Astrocyte of the cerebellum (primary cell): Measurements from ENCODE around the gene STX3.

Experiments used
- DNase-seq: peaks from one replicate; pipeline ENCODE4 v3.0.0-alpha.2; 2011; ENCODE audit warnings: low read depth
- H3K4me3 ChIP-seq: 2 replicates; pipeline ENCODE4 v1.5.1; 2011; ENCODE audit warnings: mild to moderate bottlenecking, low read depth, low read length, moderate library complexity
- in situ Hi-C: cut with HindIII; loops from 2 replicates; pipeline ENCODE4 v1.10.0; 2017; ENCODE audit warnings: low sequenced_read_pairs
- TF ChIP-seq, protein P1 (sequence below): IDR thresholded peaks from 2 replicates; pipeline ENCODE4 v1.5.1; 2012; ENCODE audit warnings: low read length, low read depth, moderate library complexity, mild to moderate bottlenecking; ENCODE audit errors: missing control alignments

The STX3 gene

DNA sequence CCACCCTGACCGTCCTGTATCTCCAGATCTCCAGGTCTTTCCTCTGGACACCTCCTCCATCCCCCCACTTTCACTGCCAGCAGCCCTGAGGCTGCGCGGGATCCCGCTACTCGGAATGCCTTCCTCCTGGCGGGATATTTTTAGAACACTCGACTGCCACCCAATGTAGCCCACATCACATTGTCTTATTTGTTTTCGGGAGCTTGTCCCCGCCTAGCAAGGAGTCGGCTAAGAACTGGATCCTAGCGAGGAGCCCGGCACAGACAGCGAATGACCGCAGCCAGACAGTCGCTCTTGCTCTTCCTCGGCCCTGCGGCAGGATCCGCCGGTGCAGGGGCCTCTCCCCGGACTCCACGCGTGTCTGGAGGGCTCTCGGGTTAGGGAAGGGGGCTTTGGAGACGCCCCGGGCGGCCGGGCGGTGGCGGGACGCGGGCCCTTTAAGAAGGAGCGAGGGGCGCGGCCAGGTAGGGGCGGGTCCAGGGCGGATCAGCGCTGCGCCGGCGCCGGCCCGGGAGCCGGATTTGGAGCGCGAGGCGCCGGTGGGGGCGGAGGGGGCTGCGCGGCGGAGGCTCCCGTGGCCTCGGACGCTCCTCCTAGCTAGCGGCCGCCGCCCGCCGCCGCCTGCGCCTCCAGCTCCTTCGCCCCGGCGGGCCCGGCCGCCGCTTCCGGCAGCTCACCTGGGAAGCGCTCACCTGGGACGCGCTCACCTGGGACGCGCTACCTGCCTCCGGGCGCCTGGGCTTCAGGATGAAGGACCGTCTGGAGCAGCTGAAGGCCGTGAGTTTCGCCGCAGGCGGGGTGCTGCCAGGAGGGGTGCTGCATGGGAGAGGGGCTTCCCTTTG lies at the start of gene STX3:
Gene STX3, plus strand, starts transcription at position 518 of the 842 bp plus-strand sequence. Its CDS starts 230 bp downstream, at position 748.
- in situ Hi-C loops: no loop called here
- peak within 1 kb of the TSS; percentile 86 for H3K4me3 ChIP-seq
- no peak for DNase-seq
- TF ChIP-seq, protein P1, sequence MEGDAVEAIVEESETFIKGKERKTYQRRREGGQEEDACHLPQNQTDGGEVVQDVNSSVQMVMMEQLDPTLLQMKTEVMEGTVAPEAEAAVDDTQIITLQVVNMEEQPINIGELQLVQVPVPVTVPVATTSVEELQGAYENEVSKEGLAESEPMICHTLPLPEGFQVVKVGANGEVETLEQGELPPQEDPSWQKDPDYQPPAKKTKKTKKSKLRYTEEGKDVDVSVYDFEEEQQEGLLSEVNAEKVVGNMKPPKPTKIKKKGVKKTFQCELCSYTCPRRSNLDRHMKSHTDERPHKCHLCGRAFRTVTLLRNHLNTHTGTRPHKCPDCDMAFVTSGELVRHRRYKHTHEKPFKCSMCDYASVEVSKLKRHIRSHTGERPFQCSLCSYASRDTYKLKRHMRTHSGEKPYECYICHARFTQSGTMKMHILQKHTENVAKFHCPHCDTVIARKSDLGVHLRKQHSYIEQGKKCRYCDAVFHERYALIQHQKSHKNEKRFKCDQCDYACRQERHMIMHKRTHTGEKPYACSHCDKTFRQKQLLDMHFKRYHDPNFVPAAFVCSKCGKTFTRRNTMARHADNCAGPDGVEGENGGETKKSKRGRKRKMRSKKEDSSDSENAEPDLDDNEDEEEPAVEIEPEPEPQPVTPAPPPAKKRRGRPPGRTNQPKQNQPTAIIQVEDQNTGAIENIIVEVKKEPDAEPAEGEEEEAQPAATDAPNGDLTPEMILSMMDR: no peak

DNA sequence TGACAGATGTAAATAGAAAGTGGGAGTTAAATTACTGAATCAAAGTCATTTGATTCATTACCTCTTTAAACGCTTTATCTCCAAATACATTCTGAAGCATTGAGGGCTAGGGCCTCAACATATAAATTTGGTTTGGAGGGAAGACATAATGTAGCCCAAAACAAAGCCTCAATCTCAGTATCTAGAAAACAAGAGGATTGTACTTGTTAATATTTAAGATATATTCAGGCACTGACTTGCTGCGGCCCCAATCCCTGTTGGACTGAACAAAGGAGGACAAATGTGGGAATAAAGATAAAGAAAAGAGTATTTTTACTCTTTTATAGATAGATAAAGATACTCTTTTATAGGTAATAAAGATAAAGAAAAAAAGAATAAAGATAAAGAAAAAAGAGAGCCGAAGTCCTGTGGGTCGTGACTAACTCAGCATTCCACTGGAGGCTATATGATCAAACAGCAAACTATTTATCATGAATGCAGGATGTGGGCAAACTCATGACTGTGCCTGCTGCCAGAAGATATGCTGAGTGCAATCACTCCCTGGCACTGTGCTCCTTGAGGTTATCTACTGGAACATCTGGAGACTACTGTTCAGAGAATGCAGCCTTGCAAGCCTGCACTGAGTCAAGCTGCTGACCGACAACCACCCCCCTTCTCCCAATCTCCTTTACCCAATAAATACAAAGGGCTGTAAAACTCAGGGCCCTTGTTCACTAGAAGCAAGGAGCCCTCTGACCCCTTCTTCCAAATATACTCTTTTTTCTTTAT lies 48.5 kb upstream of the STX3 start:
- DNase-seq: peak; percentile 11
- in situ Hi-C loops: no loop called here
- TF ChIP-seq, protein P1: no peak
- H3K4me3 ChIP-seq: no peak overlapping the region

DNA sequence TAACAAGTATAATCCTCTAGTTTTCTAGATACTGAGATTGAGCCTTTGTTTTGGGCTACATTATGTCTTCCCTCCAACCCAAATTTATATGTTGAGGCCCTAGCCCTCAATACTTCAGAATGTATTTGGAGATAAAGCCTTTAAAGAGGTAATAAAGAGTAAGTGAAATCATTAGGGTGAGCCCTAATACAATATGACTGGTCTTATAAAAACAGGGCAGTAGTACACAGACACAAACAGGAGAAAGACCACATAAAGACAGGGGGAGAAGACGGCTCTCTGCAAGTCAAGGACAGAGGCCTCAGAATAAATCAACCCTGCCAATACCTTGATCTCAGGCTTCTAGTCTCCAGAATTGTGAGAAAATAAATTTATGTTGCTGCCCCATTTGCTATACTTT lies 47.8 kb upstream of the STX3 start:
- in situ Hi-C loops: no loop called here
- DNase-seq: no peak
- TF ChIP-seq, protein P1: no peak
- no peak overlapping the region for H3K4me3 ChIP-seq

DNA sequence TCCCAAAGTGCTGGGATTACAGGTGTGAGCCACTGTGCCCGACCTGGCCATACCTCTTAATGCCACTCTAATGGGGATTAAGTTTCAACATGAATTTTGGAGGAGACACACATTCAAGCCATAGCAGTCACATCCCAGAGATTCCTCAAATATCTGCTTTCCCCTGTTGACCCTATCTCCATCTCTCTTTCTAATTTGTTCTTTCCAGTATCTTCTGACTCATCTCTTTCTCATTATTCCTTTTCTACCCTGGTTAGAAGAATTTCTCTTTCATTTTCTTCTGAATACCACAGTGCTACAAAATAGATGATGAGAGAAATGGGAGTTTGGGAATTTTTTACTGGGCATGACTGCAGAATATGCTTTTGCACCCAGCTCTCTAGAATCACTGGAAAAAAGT lies 46.6 kb upstream of the STX3 start:
- no peak overlapping the region for H3K4me3 ChIP-seq
- DNase-seq: no peak
- TF ChIP-seq, protein P1: no peak
- in situ Hi-C loops: no loop called here

DNA sequence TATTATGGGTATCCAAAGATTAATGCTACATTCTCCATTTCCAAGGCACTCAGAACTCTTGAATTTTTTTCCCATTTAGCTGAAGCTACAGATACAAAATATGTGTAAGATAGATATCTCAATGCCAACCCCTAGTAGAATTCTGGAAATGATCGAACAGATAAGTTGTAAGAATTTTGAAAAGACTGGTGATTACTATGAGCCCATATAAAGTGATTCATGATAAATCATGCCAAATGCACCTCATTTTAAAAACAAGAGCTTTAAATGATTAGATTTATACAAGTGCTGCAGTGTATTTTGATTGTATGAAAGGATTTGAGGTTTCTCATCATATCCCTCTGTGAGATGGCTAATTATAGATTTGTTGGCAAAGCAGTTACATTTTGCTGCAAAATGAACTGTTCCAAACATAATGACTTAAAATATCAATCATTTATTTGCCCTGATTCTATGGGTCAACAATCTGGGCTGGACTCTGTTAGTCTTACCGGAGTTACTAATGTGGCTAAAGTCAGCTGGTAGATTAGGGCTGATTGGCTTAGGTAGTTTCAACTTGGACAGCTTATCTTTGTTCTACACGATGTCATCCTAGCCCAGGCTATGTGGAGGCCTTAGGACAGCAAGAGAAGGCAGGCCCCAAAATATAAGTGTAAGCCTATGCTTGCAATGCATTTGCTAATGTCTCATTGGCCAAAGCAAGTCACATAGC lies 44.9 kb upstream of the STX3 start:
- in situ Hi-C loops: no loop called here
- no peak overlapping the region for H3K4me3 ChIP-seq
- no peak for DNase-seq
- TF ChIP-seq, protein P1: no peak

DNA sequence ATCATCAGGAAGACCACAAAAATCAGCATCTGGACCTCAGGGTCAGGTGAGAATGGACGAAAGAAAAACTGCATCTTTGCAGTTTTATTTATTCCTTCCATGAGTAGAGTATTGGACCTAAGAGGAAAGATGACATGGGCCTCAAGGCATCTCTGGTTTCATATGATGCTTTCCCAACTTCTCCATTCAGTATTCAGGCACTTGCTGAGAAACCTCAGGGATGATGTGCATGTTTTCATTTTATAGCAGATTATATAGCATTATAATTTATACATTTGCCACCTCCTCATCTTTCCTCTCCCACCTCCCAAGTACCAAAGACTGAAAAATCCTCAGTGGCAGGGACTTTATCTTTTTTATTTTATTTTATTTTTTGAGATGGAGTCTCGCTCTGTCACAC lies 41.4 kb upstream of the STX3 start, which contains the start of gene OR10V1:
Gene OR10V1, minus strand, starts transcription at position 101 of the 400 bp plus-strand sequence. Its CDS starts 0 bp downstream, at position 101.
- no peak for DNase-seq
- no peak within 1 kb of the TSS for H3K4me3 ChIP-seq
- TF ChIP-seq, protein P1: no peak
- in situ Hi-C loops: no loop called here
